ENCODE results near the gene GPATCH2. TPM values are rescaled to one million over a fixed set of nuclear protein-coding genes. Genes with fewer than 3 reads are reported as not detected.

The GPATCH2 gene
- total RNA-seq, 2 experiments from 2014 or later = 9.2 to 9.6 TPM

GRCh38 chr1:217563179-217563578, 67.7 kb downstream of the GPATCH2 start:
- Mint-ChIP-seq H3K4me1 (ENCODE audit: low read depth) (no peaks in the 10 kb centered on the region), H3K4me3 (no peak overlapping the region), H3K27me3 (no peaks in the 10 kb centered on the region), H3K27ac (no peak overlapping the region), H3K36me3 (ENCODE audit: low read depth) (peaks cover 14% of the 10 kb centered on the region), H3K9me3 (peaks cover 2% of the 10 kb centered on the region)
- H3K4me3 ChIP-seq (ENCODE audit: low read length) = no peak overlapping the region
- no peak overlapping the region for H3K27ac ChIP-seq (ENCODE audit: low read depth in 1 of 2, low read length in 2 of 2)
- no peak for TF ChIP-seq CTCF (IDR thresholded peaks at IDR 0.05)
- H3K27me3 ChIP-seq (ENCODE audit: control insufficient read depth in 1 of 2, insufficient read depth in 2 of 2, low read length in 2 of 2) = no peaks in the 10 kb centered on the region
- CTCF ChIA-PET = no interaction called here
- H3K4me1 ChIP-seq (ENCODE audit: insufficient read depth, low read length) = no peaks in the 10 kb centered on the region
- POLR2A ChIA-PET = no interaction called here
- DNase-seq (no peak), ATAC-seq (ENCODE audit: poor library complexity) (no peak)
- no peaks in the 10 kb centered on the region for H3K36me3 ChIP-seq (ENCODE audit: insufficient read depth, low read length)
- intact Hi-C loops (cut with DNase I, micrococcal nuclease) = no loop called here
- H3K9me3 ChIP-seq (ENCODE audit: control insufficient read depth in 1 of 2, insufficient read depth in 1 of 2, low read length in 2 of 2) = no peaks in the 10 kb centered on the region

- H3K27me3 ChIP-seq (ENCODE audit: control insufficient read depth in 1 of 2, insufficient read depth in 2 of 2, low read length in 2 of 2) = no peaks in the 10 kb centered on the region
- no peaks in the 10 kb centered on the region for H3K9me3 ChIP-seq (ENCODE audit: control insufficient read depth in 1 of 2, insufficient read depth in 1 of 2, low read length in 2 of 2)
- Mint-ChIP-seq H3K27me3 (no peaks in the 10 kb centered on the region), H3K36me3 (ENCODE audit: low read depth) (peaks cover 18% of the 10 kb centered on the region), H3K4me1 (ENCODE audit: low read depth) (no peaks in the 10 kb centered on the region), H3K4me3 (no peak overlapping the region), H3K27ac (no peak overlapping the region), H3K9me3 (peaks cover 4% of the 10 kb centered on the region)
- ChIA-PET POLR2A (no interaction called here), CTCF (no interaction called here)
- intact Hi-C loops (cut with DNase I, micrococcal nuclease) = no loop called here
- DNase-seq (no peak), ATAC-seq (ENCODE audit: poor library complexity) (no peak)
- H3K4me3 ChIP-seq (ENCODE audit: low read length) = no peak overlapping the region
- no peaks in the 10 kb centered on the region for H3K4me1 ChIP-seq (ENCODE audit: insufficient read depth, low read length)
- TF ChIP-seq CTCF (IDR thresholded peaks at IDR 0.05) = no peak
- no peak overlapping the region for H3K27ac ChIP-seq (ENCODE audit: low read depth in 1 of 2, low read length in 2 of 2)
- H3K36me3 ChIP-seq (ENCODE audit: insufficient read depth, low read length) = no peaks in the 10 kb centered on the region
Measured at GRCh38 chr1:217562229-217562878, 68.5 kb downstream of the GPATCH2 start.

GRCh38 chr1:217561446-217561845, 69.4 kb downstream of the GPATCH2 start:
- ChIA-PET CTCF (no interaction called here), POLR2A (no interaction called here)
- DNase-seq (no peak), ATAC-seq (ENCODE audit: poor library complexity) (no peak)
- intact Hi-C loops (cut with DNase I, micrococcal nuclease) = no loop called here
- Mint-ChIP-seq H3K27ac (no peak overlapping the region), H3K9me3 (peaks cover 4% of the 10 kb centered on the region), H3K4me1 (ENCODE audit: low read depth) (no peaks in the 10 kb centered on the region), H3K27me3 (no peaks in the 10 kb centered on the region), H3K36me3 (ENCODE audit: low read depth) (peaks cover 19% of the 10 kb centered on the region), H3K4me3 (no peak overlapping the region)
- H3K36me3 ChIP-seq (ENCODE audit: insufficient read depth, low read length) = no peaks in the 10 kb centered on the region
- H3K27me3 ChIP-seq (ENCODE audit: control insufficient read depth in 1 of 2, insufficient read depth in 2 of 2, low read length in 2 of 2) = no peaks in the 10 kb centered on the region
- TF ChIP-seq CTCF (IDR thresholded peaks at IDR 0.05) = no peak
- no peaks in the 10 kb centered on the region for H3K4me1 ChIP-seq (ENCODE audit: insufficient read depth, low read length)
- H3K4me3 ChIP-seq (ENCODE audit: low read length) = no peak overlapping the region
- H3K27ac ChIP-seq (ENCODE audit: low read depth in 1 of 2, low read length in 2 of 2) = no peak overlapping the region
- no peaks in the 10 kb centered on the region for H3K9me3 ChIP-seq (ENCODE audit: control insufficient read depth in 1 of 2, insufficient read depth in 1 of 2, low read length in 2 of 2)
